MM.1S (cell line): ENCODE results near the gene TENT5C.

Source experiments
- DNase-seq: peaks from one replicate; pipeline ENCODE4 v3.0.0-alpha.2; 2015
- H2AFZ ChIP-seq: fragments of 300-600 bp; sonication (generic); 2 replicates; pipeline ENCODE4 v1.6.0; 2016; ENCODE audit warnings: antibody characterized with exemption, low read length
- H3F3A ChIP-seq: fragments of 300-600 bp; sonication (generic); 2 replicates; pipeline ENCODE4 v1.6.1; 2016; ENCODE audit warnings: mild to moderate bottlenecking, antibody characterized with exemption, low read length, moderate library complexity, mixed read lengths; ENCODE audit not compliant: insufficient read depth
- H3K27ac ChIP-seq: fragments of 300-600 bp; sonication (generic); 2 replicates; pipeline ENCODE4 v1.5.1; 2016; ENCODE audit warnings: mild to moderate bottlenecking, low read length
- H3K27me3 ChIP-seq: fragments of 300-600 bp; sonication (generic); replicated peaks from 2 replicates; pipeline ENCODE4 v1.6.0; 2016; ENCODE audit warnings: low read length; ENCODE audit not compliant: insufficient read depth
- H3K36me3 ChIP-seq: fragments of 300-600 bp; sonication (generic); replicated peaks from 2 replicates; pipeline ENCODE4 v1.6.1; 2016; ENCODE audit warnings: mild to moderate bottlenecking, low read length, mixed read lengths; ENCODE audit not compliant: insufficient read depth
- H3K4me1 ChIP-seq: fragments of 300-600 bp; sonication (generic); 2 replicates; pipeline ENCODE4 v1.6.1; 2016; ENCODE audit warnings: low read length, mixed read lengths
- H3K4me2 ChIP-seq: fragments of 300-600 bp; sonication (generic); 2 replicates; pipeline ENCODE4 v1.6.0; 2016; ENCODE audit warnings: low read depth, low read length
- H3K4me3 ChIP-seq: fragments of 300-600 bp; sonication (generic); 2 replicates; pipeline ENCODE4 v1.5.1; 2016; ENCODE audit warnings: low read length, mixed read lengths
- H3K79me2 ChIP-seq: fragments of 300-600 bp; sonication (generic); 2 replicates; pipeline ENCODE4 v1.6.1; 2016; ENCODE audit warnings: mixed run types, low read length, mixed read lengths
- H3K9ac ChIP-seq: fragments of 300-600 bp; sonication (generic); 2 replicates; pipeline ENCODE4 v1.6.1; 2016; ENCODE audit warnings: low read length, mixed read lengths
- H3K9me2 ChIP-seq: fragments of 300-600 bp; sonication (generic); replicated peaks from 2 replicates; pipeline ENCODE4 v1.6.1; 2016; ENCODE audit warnings: mild to moderate bottlenecking, low read length, mixed read lengths; ENCODE audit not compliant: insufficient read depth
- H3K9me3 ChIP-seq: fragments of 300-600 bp; sonication (generic); replicated peaks from 2 replicates; pipeline ENCODE4 v1.6.1; 2016; ENCODE audit warnings: mild to moderate bottlenecking, low read length, mixed read lengths; ENCODE audit not compliant: insufficient read depth
- H4K20me1 ChIP-seq: fragments of 300-600 bp; sonication (generic); 2 replicates; pipeline ENCODE4 v1.6.1; 2016; ENCODE audit warnings: mild to moderate bottlenecking, low read length, moderate library complexity, mixed read lengths; ENCODE audit not compliant: insufficient read depth
- EZH2 ChIP-seq: fragments of 300-600 bp; sonication (generic); optimal IDR thresholded peaks from 2 replicates; pipeline ENCODE3; 2017; ENCODE audit warnings: low read depth, mild to moderate bottlenecking, antibody characterized with exemption, low read length, mixed read lengths
- EZH2phosphoT487 ChIP-seq: fragments of 300-600 bp; sonication (generic); IDR thresholded peaks from 2 replicates; pipeline ENCODE4 v1.6.1; 2018; ENCODE audit warnings: antibody characterized with exemption, low read length
- TF ChIP-seq, protein P1 (sequence below): fragments of 300-600 bp; sonication (generic); IDR thresholded peaks from 2 replicates; pipeline ENCODE4 v1.5.1; 2016; ENCODE audit warnings: antibody characterized with exemption, low read length, mixed read lengths

The TENT5C gene

DNA sequence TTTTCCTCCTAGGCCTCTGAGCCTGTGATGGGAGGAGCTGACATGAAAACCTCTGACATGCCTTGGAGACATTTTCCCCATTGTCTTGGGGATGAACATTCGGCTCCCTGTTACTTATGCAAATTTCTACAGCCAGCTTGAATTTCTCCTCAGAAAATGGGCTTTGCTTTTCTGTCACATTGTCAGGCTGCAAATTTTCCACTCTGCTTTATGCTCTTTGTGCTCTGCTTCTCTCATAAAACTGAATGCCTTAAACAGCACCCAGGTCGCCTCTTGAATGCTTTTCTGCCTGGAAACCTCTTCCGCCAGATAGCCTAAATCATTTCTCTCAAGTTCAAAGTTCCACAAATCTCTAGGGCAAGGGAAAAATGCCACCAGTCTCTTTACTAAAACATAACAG is 46.7 kb upstream of the TENT5C start:
- Histone ChIP-seq H3K9ac (no peak overlapping the region), H2AFZ (no peak overlapping the region), H3K4me3 (no peak overlapping the region), H3K79me2 (no peaks in the 10 kb centered on the region), H3K27ac (no peak overlapping the region), H3F3A (no peaks in the 10 kb centered on the region), H4K20me1 (no peaks in the 10 kb centered on the region), H3K4me2 (no peak overlapping the region), H3K36me3 (no peaks in the 10 kb centered on the region), H3K9me2 (no peaks in the 10 kb centered on the region), H3K4me1 (no peaks in the 10 kb centered on the region), H3K27me3 (no peaks in the 10 kb centered on the region), H3K9me3 (no peaks in the 10 kb centered on the region)
- no peak for DNase-seq
- TF ChIP-seq, protein P1, sequence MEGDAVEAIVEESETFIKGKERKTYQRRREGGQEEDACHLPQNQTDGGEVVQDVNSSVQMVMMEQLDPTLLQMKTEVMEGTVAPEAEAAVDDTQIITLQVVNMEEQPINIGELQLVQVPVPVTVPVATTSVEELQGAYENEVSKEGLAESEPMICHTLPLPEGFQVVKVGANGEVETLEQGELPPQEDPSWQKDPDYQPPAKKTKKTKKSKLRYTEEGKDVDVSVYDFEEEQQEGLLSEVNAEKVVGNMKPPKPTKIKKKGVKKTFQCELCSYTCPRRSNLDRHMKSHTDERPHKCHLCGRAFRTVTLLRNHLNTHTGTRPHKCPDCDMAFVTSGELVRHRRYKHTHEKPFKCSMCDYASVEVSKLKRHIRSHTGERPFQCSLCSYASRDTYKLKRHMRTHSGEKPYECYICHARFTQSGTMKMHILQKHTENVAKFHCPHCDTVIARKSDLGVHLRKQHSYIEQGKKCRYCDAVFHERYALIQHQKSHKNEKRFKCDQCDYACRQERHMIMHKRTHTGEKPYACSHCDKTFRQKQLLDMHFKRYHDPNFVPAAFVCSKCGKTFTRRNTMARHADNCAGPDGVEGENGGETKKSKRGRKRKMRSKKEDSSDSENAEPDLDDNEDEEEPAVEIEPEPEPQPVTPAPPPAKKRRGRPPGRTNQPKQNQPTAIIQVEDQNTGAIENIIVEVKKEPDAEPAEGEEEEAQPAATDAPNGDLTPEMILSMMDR: no peak
- TF ChIP-seq EZH2phosphoT487 (no peak), EZH2 (no peak)

DNA sequence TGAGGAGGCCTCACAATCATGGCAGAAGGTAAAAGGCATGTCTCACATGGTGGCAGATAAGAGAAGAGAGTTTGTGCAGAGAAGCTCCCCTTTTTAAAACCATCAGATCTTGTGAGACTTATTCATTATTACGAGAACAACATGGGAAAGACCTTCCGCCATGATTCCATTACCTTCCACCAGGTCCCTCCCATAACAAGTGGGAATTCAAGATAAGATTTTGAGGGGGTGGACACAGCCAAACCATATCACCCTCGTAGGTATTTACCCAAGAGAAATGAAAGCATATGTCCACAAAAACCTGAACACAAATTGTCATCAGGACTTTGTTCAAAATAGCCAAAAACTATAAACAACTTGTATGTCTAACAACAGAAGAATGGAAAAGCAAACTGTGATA is 45.9 kb upstream of the TENT5C start:
- no peak overlapping the region for H3K27ac ChIP-seq
- no peaks in the 10 kb centered on the region for H4K20me1 ChIP-seq
- H3K4me3 ChIP-seq: no peak overlapping the region
- no peaks in the 10 kb centered on the region for H3K9me2 ChIP-seq
- H3K9me3 ChIP-seq: no peaks in the 10 kb centered on the region
- no peaks in the 10 kb centered on the region for H3K36me3 ChIP-seq
- H3K4me1 ChIP-seq: no peaks in the 10 kb centered on the region
- no peak overlapping the region for H2AFZ ChIP-seq
- H3K9ac ChIP-seq: no peak overlapping the region
- DNase-seq: no peak
- H3F3A ChIP-seq: no peaks in the 10 kb centered on the region
- TF ChIP-seq, protein P1: no peak
- TF ChIP-seq EZH2 (no peak), EZH2phosphoT487 (no peak)
- H3K79me2 ChIP-seq: no peaks in the 10 kb centered on the region
- no peaks in the 10 kb centered on the region for H3K27me3 ChIP-seq
- H3K4me2 ChIP-seq: no peak overlapping the region

- TF ChIP-seq, protein P1: no peak
- no peaks in the 10 kb centered on the region for H3K36me3 ChIP-seq
- H3K79me2 ChIP-seq: no peaks in the 10 kb centered on the region
- no peaks in the 10 kb centered on the region for H3K4me1 ChIP-seq
- H2AFZ ChIP-seq: no peak overlapping the region
- no peaks in the 10 kb centered on the region for H3K9me3 ChIP-seq
- H3K27ac ChIP-seq: no peak overlapping the region
- H3F3A ChIP-seq: no peaks in the 10 kb centered on the region
- no peaks in the 10 kb centered on the region for H3K9me2 ChIP-seq
- no peak overlapping the region for H3K9ac ChIP-seq
- no peak overlapping the region for H3K4me2 ChIP-seq
- no peaks in the 10 kb centered on the region for H4K20me1 ChIP-seq
- H3K27me3 ChIP-seq: no peaks in the 10 kb centered on the region
- no peak overlapping the region for H3K4me3 ChIP-seq
- DNase-seq: no peak
Measured at GRCh38 chr1:117561071-117561470, 44.8 kb upstream of the TENT5C start.

GRCh38 chr1:117561551-117561950 is 44.3 kb upstream of the TENT5C start:
- H3K4me1 ChIP-seq: no peaks in the 10 kb centered on the region
- no peaks in the 10 kb centered on the region for H3F3A ChIP-seq
- no peaks in the 10 kb centered on the region for H3K9me2 ChIP-seq
- H3K79me2 ChIP-seq: no peaks in the 10 kb centered on the region
- no peaks in the 10 kb centered on the region for H4K20me1 ChIP-seq
- no peak overlapping the region for H3K4me3 ChIP-seq
- H3K27ac ChIP-seq: no peak overlapping the region
- H3K4me2 ChIP-seq: no peak overlapping the region
- H3K9ac ChIP-seq: no peak overlapping the region
- no peaks in the 10 kb centered on the region for H3K9me3 ChIP-seq
- H2AFZ ChIP-seq: no peak overlapping the region
- H3K36me3 ChIP-seq: no peaks in the 10 kb centered on the region
- no peak for DNase-seq
- no peaks in the 10 kb centered on the region for H3K27me3 ChIP-seq
- TF ChIP-seq EZH2phosphoT487: no peak
- TF ChIP-seq EZH2: no peak
- TF ChIP-seq, protein P1: no peak
